PC-3 (cell line): Measurements from ENCODE around the gene PDHX. TPM values are rescaled to one million over a fixed set of nuclear protein-coding genes. Genes with fewer than 3 reads are reported as not detected.

ENCODE experiments used
- ATAC-seq: fragments of 200-7000 bp; cut with Tn5 transposase; 2 replicates; pipeline ENCODE4 v1.9.1; 2020; ENCODE audit warnings: mild to moderate bottlenecking, moderate library complexity
- BruUV-seq: library from RNA; stranded (reverse); fragments of 400-500 nt; replicated peaks from 2 replicates; lab custom pipeline; 2021; lab: Mats Ljungman, UMichigan
- CTCF ChIA-PET: fragments of 300-600 bp; sonication (Branson Sonifier 250); formaldehyde crosslinking; loops from one replicate; lab custom pipeline; 2022; ENCODE audit warnings: antibody characterized with exemption; lab: Charles Lee
- POLR2A ChIA-PET: fragments of 300-600 bp; sonication (Branson Sonifier 250); formaldehyde crosslinking; loops from one replicate; lab custom pipeline; 2022; ENCODE audit warnings: antibody characterized with exemption; ENCODE audit not compliant: unreplicated experiment; lab: Charles Lee
- DNase-seq: peaks from one replicate; pipeline ENCODE4 v3.0.0-alpha.2; 2015
- H2AFZ ChIP-seq: fragments of 300-600 bp; sonication (generic); 2 replicates; pipeline ENCODE4 v1.6.0; 2016; ENCODE audit warnings: antibody characterized with exemption, low read length
- H3F3A ChIP-seq: fragments of 300-600 bp; sonication (generic); one replicate; pipeline ENCODE4 v1.6.0; 2017; ENCODE audit warnings: antibody characterized with exemption, low read length, control low read depth, mild to moderate bottlenecking; ENCODE audit not compliant: unreplicated experiment
- H3K27ac ChIP-seq: fragments of 300-600 bp; sonication (generic); 2 replicates; pipeline ENCODE4 v1.5.1; 2016; ENCODE audit warnings: mild to moderate bottlenecking, low read length
- H3K27me3 ChIP-seq: fragments of 300-600 bp; sonication (generic); 2 replicates; pipeline ENCODE4 v1.6.1; 2016; ENCODE audit warnings: low read length, mixed read lengths
- H3K36me3 ChIP-seq: fragments of 300-600 bp; sonication (generic); 2 replicates; pipeline ENCODE4 v1.6.1; 2016; ENCODE audit warnings: low read depth, mixed run types, low read length, mixed read lengths
- H3K4me1 ChIP-seq: fragments of 300-600 bp; sonication (generic); 2 replicates; pipeline ENCODE4 v1.5.1; 2016; ENCODE audit warnings: low read length; ENCODE audit not compliant: insufficient read depth
- H3K4me2 ChIP-seq: fragments of 300-600 bp; sonication (generic); 2 replicates; pipeline ENCODE4 v1.6.0; 2016; ENCODE audit warnings: low read length
- H3K4me3 ChIP-seq: fragments of 300-600 bp; sonication (generic); 2 replicates; pipeline ENCODE4 v1.5.1; 2016; ENCODE audit warnings: mild to moderate bottlenecking, low read length, mixed read lengths
- H3K79me2 ChIP-seq: fragments of 300-600 bp; sonication (generic); 2 replicates; pipeline ENCODE4 v1.6.1; 2017; ENCODE audit warnings: low read length, mixed read lengths
- H3K9ac ChIP-seq: fragments of 300-600 bp; sonication (generic); 2 replicates; pipeline ENCODE4 v1.6.0; 2016; ENCODE audit warnings: mild to moderate bottlenecking, low read length
- H3K9me2 ChIP-seq: fragments of 300-600 bp; sonication (generic); replicated peaks from 2 replicates; pipeline ENCODE4 v1.6.1; 2016; ENCODE audit warnings: mixed run types, low read length, mixed read lengths
- H3K9me3 ChIP-seq: fragments of 300-600 bp; sonication (generic); 2 replicates; pipeline ENCODE4 v1.6.1; 2016; ENCODE audit warnings: low read length, mixed read lengths
- H4K20me1 ChIP-seq: fragments of 300-600 bp; sonication (generic); 2 replicates; pipeline ENCODE4 v1.6.1; 2016; ENCODE audit warnings: low read length, mixed read lengths
- CTCF ChIP-seq: fragments of 300-600 bp; sonication (generic); conservative IDR thresholded peaks from 2 replicates; pipeline ENCODE4 v1.5.1; 2017; ENCODE audit warnings: antibody characterized with exemption, low read depth, mild to moderate bottlenecking, low read length
- EZH2 ChIP-seq: fragments of 300-600 bp; sonication (generic); IDR thresholded peaks from one replicate; pipeline ENCODE4 v1.6.1; 2017; ENCODE audit warnings: antibody characterized with exemption, mild to moderate bottlenecking, low read length; ENCODE audit not compliant: unreplicated experiment
- EZH2phosphoT487 ChIP-seq: fragments of 300-600 bp; sonication (generic); IDR thresholded peaks from 2 replicates; pipeline ENCODE4 v1.6.1; 2018; ENCODE audit warnings: mild to moderate bottlenecking, antibody characterized with exemption, low read length, borderline replicate concordance
- intact Hi-C: fragments of 100-400 bp; cut with micrococcal nuclease; formaldehyde crosslinking; loops from 2 replicates; pipeline ENCODE4 v1.9.0; 2023
- total RNA-seq: library from RNA; depleted of rRNA; stranded (reverse); fragments of >200 nt; gene quantifications from 2 replicates; pipeline ENCODE4 v1.2.3, GENCODE V29; 2014

PDHX gene
- total RNA-seq, 1 experiment from 2014 or later: 20.3 TPM

GRCh38 chr11:34994854-34995253 is 78.4 kb downstream of the PDHX start:
- Histone ChIP-seq H3K36me3 (no peaks in the 10 kb centered on the region), H4K20me1 (no peaks in the 10 kb centered on the region), H3K79me2 (no peaks in the 10 kb centered on the region), H3K27me3 (no peaks in the 10 kb centered on the region), H3K9me2 (no peaks in the 10 kb centered on the region), H2AFZ (no peak overlapping the region), H3K4me1 (peaks cover 15% of the 10 kb centered on the region), H3K4me2 (no peak overlapping the region), H3F3A (no peaks in the 10 kb centered on the region), H3K9ac (no peak overlapping the region), H3K4me3 (no peak overlapping the region), H3K27ac (no peak overlapping the region), H3K9me3 (no peaks in the 10 kb centered on the region)
- ATAC-seq (no peak), DNase-seq (no peak)
- BruUV-seq: no TSS peak
- CTCF ChIA-PET: interaction anchor here (0.6 kb wide), 1 partner anchor 479 kb away, joined by 3 read pairs; no protein-coding TSS in a partner anchor
- POLR2A ChIA-PET: no interaction called here
- TF ChIP-seq EZH2 (no peak), CTCF (no peak), EZH2phosphoT487 (no peak)
- intact Hi-C loops: loop anchor here (5.0 kb wide), 3 partner anchors 147 to 492 kb away; no protein-coding TSS in a partner anchor

- H3K79me2 ChIP-seq: no peaks in the 10 kb centered on the region
- no peaks in the 10 kb centered on the region for H3K36me3 ChIP-seq
- H3K9me3 ChIP-seq: no peaks in the 10 kb centered on the region
- peak overlapping the region; percentile 12 for H3K27ac ChIP-seq
- no peak overlapping the region for H3K4me2 ChIP-seq
- H3K9ac ChIP-seq: no peak overlapping the region
- ChIA-PET POLR2A (no interaction called here), CTCF (no interaction called here)
- no peak for TF ChIP-seq CTCF
- TF ChIP-seq EZH2phosphoT487: no peak
- TF ChIP-seq EZH2: no peak
- H3F3A ChIP-seq: no peaks in the 10 kb centered on the region
- H3K9me2 ChIP-seq: no peaks in the 10 kb centered on the region
- H3K4me1 ChIP-seq: peaks cover 15% of the 10 kb centered on the region
- no peak overlapping the region for H3K4me3 ChIP-seq
- DNase-seq (peak; percentile 22), ATAC-seq (peak; percentile 54)
- no peak overlapping the region for H2AFZ ChIP-seq
- H3K27me3 ChIP-seq: no peaks in the 10 kb centered on the region
- no TSS peak for BruUV-seq
- intact Hi-C loops: loop anchor here (1.0 to 5.0 kb wide), 4 partner anchors 145 to 490 kb away; no protein-coding TSS in a partner anchor
- H4K20me1 ChIP-seq: no peaks in the 10 kb centered on the region
Measured at GRCh38 chr11:34996958-34997357, 80.5 kb downstream of the PDHX start.

GRCh38 chr11:34997952-34998528 is 81.6 kb downstream of the PDHX start:
- ATAC-seq (peak; percentile 74), DNase-seq (peak; percentile 71)
- Histone ChIP-seq H3K9me3 (no peaks in the 10 kb centered on the region), H3K27me3 (no peaks in the 10 kb centered on the region), H4K20me1 (no peaks in the 10 kb centered on the region), H2AFZ (no peak overlapping the region), H3K4me2 (peak overlapping the region; percentile 57), H3F3A (no peaks in the 10 kb centered on the region), H3K4me1 (peaks cover 20% of the 10 kb centered on the region), H3K36me3 (no peaks in the 10 kb centered on the region), H3K79me2 (no peaks in the 10 kb centered on the region), H3K9ac (peak overlapping the region; percentile 55), H3K27ac (peak overlapping the region; percentile 79), H3K9me2 (no peaks in the 10 kb centered on the region), H3K4me3 (peak overlapping the region; percentile 5; the same call in 1 of the 2 replicates)
- intact Hi-C loops: loop anchor here (1.0 to 5.0 kb wide), 5 partner anchors 71 to 489 kb away; no protein-coding TSS in a partner anchor
- ChIA-PET POLR2A (no interaction called here), CTCF (interaction anchor here (0.6 to 1.0 kb wide), 3 partner anchors 292 to 468 kb away, joined by 4 read pairs; no protein-coding TSS in a partner anchor)
- TF ChIP-seq EZH2 (no peak), CTCF (peak; percentile 85), EZH2phosphoT487 (no peak)
- BruUV-seq: TSS peak; percentile 4
